Embryonic facial prominence (tissue), 1 donor: ENCODE measurements around the gene CHRM5.
A peak's percentile ranks its signal among the peaks of the same experiment; 100 is the strongest.

Experiments used
- DNase-seq: peaks from one replicate; pipeline ENCODE4 v3.0.0-alpha.2; 2016; ENCODE audit errors: extremely low spot score

The CHRM5 gene

GRCh38 chr15:34101366-34102174 is 133.3 kb downstream of the CHRM5 start, which contains the start of the genes EMC7 and PGBD4:
EMC7 (minus strand) TSS chr15:34101862; CDS start chr15:34101839, 23 bp downstream.
PGBD4 (plus strand) TSS chr15:34102083; CDS start chr15:34102532, 449 bp downstream.
- DNase-seq: peak; percentile 99

GRCh38 chr15:34102175-34102925 is 134.1 kb downstream of the CHRM5 start:
- no peak for DNase-seq

DNA sequence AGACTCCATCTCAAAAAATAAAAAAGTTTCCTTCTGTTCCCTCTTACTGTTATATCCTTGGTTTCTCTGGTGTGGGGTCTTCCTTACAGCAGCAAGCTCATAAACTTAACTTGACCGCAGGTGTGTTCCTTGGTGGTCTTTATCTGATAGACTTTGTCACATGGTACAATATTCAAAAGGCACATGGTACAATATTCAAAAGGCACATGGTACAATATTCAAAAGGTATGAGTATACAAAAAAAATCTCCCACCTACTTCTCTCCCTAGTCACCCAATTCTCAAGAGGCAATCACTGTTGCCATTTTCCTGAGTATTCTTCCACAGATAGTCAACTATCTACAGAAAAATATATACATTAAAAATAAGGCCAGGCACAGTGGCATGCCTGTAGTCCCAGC is 138.1 kb downstream of the CHRM5 start:
- DNase-seq: no peak

- DNase-seq: no peak
Measured at GRCh38 chr15:34107315-34107714, 139.0 kb downstream of the CHRM5 start.

DNA sequence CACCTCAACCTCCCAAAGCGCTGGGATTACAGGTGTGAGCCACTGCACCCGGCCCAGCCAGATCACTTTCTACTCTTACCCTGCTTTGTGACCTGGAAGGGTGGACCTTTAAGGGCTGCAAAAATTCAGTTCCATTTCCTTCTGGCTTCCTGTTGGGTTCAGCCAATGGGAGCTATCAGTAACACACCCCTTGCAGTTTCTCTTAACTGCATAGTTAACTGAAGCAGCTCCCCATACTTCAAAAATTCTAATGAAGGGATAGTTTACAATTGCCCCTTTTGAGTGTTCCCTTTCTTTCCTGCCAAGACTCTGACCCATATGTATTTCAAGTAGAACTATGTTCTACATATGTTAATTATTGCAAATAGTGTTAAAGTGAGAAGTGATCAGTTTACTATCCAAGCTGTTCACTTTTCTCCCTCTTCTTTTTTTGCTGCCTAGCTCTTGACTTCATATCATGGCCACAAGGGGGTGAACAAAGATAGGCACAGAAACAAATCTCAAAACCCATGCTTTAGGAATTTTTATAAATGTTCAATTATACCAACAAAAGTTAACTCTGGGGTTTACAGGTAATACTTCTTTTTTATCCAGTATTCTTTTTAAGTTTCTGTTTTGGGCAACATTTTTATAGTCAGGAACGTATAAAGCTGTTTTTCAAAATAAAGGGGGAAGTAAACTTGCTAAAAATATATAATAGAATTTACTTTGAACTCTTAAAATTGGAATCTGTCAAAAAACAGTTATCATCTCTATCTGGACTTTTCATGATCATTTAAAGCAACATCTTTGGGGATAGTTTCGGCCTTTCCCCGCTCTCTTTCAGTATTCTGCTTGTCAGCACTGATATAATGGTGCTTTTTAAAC is 141.7 kb downstream of the CHRM5 start:
- DNase-seq: no peak

DNA sequence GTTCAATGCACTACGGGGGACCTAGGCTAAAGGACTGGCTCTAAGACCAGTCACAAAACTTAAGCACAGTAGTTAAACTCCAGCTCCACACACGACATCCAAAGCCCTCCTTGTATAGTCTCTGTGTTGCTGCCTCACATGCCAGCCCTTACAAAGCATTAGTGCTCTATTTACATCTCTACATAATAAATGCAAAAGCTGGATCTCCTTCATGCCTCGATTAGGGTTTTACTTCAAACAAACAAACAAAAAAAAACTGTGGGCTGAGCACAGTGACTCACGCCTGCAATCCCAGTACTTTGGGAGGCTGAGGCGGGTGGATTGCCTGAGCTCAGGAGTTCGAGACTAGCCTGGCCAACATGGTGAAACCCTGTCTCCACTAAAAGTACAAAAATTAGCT is 143.2 kb downstream of the CHRM5 start:
- no peak for DNase-seq

DNA sequence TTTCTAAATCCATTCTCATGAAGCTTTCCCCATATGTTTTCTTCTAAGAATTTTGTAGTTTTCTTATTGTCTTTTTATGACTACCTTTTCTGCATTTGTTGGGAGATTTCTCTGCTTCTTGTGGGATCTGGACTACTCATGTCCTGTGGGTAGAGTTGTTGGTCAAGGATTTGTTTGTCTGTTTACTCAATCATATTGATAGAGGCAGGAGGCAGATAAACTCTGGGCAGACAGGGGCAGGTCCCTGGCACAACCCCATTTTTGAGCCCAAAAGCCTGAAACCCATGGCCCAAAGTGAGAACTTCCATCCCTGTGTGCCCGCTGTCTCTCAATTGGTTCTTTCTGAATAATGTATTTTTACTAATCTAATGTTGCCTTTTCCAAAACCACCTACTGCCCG is 145.9 kb downstream of the CHRM5 start:
- DNase-seq: no peak

DNA sequence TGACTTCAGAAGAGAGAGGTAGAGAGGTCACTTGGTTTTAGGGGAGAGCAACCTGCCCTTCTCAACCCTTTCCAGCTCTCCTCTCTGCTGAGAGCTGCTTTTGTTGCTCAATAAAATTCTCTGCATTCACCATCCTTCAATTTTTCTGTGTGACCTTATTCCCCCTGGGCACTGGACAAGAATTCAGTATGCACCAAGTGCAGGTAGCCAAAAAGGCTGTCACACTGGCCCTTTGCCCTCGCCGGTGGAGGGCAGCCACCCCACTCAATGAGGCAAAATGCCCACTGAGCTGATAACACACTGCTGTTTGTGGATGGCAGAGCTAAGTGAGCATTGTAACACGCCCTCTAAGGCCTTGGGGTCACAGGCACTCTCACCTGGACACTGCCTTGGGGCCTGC is 146.4 kb downstream of the CHRM5 start:
- DNase-seq: no peak

GRCh38 chr15:34116620-34117019 is 148.3 kb downstream of the CHRM5 start:
- no peak for DNase-seq
